HG03108 (cell line): ENCODE results near the gene ZMYND11.

Experiments used
- ATAC-seq: cut with Tn5 transposase; IDR thresholded peaks from one replicate; pipeline ENCODE4 v1.9.1; 2021; ENCODE audit warnings: moderate library complexity; ENCODE audit not compliant: unreplicated experiment

The ZMYND11 gene

DNA sequence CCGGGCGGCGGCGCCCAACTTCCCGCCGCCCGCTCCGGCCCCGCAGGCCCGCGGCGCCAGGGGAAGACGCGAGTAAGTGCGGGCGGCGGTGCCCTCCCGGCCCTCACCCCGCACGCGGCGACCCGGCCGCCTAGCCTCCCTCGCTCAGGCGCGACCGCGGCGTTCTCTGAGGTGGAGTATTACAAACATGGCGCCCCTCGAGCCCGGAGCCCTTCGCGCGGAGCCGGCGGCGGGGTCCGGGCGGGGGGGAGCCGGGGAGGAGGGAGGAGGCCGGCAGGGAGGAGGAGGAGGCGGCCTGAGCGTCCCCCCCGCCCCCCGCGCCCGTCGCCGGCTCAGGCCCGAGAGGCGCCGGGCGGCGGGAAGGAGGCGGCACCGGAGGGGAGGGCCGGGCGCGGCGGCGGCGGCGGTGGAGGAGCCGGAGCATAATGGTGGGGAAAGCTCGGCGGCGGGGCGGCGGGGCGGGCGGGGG lies at the start of gene ZMYND11:
Gene ZMYND11 (plus strand): TSS at position 324 of the 469 bp plus-strand sequence. CDS start 44,558 bp downstream, outside the sequence.
- peak; percentile 25 for ATAC-seq

DNA sequence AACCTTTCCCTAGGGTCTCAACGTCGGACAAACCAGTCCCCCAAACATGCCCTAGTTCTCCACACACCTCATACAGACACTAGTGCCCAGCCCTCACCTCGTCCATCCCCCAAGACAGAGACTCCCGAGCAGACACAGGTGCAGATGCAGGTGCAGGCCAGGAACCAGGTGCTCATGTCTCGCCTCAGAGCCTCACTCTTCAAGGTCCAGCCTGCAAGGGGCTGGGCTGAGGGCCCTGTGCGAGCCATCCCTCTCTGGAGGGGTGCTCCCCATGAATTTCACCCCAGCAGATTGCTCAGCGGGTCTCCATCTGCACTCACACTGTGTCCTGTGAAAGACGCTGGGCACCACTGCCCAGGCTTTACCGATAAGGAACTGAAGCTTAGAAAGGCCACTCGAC lies 49.2 kb upstream of the ZMYND11 start:
- no peak for ATAC-seq

- ATAC-seq = no peak
Observed at GRCh38 chr10:87177-88080, 47.8 kb upstream of the ZMYND11 start.

DNA sequence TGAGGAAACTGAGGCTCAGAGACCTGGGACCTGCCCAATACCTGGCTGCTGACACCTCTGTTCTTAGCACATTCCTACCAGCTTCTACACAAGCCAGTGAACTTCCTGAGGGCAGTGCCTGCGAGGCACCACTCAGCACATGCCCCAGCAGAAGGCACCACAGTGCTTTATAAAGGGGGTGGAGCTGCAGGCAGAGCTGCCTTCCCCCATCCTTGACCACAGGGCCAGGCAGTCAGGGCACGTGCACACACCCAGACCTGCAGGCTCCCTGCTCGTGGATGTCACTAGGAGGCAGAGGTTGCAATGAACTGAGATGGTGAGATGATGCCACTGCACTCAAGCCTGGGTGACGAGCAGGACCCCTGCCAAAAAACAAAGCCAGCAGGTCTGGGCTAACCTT lies 47.0 kb upstream of the ZMYND11 start:
- no peak for ATAC-seq

DNA sequence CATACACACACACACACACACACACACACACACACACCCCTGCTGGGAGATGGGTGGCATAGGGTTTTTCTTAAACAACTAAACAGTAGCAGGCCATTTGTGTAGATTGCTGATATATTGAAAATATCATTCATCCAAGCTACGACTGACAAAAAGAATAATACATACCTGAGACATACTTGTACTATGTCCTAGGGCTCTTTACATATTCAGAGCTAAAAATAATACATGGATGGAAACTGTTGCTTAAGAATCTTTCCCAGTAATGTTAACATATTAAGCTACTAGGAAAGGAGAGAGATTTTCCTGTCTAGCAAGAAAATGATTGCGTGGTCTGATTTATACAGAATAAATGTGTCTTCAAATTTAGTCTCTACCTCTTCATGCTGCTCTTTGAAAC lies 46.0 kb upstream of the ZMYND11 start:
- ATAC-seq = no peak

GRCh38 chr10:90161-90560 lies 45.1 kb upstream of the ZMYND11 start:
- ATAC-seq = no peak

DNA sequence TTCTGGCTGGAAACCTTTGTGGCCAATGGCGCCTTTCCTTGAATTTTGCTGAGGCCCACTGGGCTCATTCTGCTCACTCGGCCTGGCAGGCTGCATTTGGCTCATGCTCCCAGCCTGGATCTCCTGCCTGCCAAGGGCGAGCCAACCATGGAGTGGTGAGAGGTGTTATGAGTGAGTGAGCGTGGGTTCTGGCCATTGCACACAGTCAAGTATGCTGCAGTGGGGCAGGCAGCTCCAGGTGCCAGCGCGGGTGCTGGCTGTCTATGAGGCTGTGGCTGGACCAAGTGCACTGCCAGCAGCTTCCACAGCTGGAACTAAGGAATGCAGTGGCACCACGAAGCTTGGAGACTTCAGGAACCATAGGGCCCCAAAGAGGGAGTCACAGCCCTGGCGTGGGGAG lies 43.9 kb upstream of the ZMYND11 start:
- ATAC-seq = no peak

DNA sequence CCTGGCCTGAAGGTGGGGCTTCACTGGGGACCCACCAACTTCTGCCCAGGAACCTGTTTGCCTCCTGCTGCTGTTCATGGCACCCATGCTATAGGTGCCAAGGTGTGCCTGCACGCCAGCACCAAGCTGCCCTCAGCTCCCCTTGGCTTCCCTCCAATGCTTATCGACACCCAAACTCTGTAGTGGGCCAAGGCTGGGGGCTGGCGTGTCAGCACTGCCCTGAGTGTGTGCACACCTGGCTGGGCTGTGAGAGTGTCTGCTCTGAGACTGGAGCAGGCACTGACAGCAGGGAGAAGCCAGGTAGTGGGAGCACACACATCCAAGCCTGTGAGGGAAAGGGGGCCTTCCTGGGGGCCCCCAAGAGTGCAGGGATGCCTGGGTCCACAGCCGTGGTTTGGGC lies 43.1 kb upstream of the ZMYND11 start:
- no peak for ATAC-seq

GRCh38 chr10:92846-93245 lies 42.4 kb upstream of the ZMYND11 start:
- no peak for ATAC-seq

DNA sequence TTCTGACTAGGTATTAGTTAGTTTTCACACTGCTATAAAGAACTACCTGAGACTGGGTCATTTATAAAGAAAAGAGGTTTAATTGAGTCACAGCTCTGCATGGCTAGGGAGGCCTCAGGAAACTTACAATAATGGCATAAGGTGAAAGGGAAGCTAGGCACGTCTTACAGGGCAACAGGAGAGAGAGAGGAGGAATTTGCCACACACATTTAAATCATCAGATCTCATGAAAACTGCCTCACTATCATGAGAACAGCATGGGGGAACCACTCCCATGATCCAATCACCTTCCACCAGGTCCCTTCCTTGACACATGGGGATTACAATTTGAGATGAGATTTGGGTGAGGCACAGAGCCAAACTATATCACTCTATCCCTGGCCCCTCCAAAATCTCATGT lies 40.6 kb upstream of the ZMYND11 start:
- no peak for ATAC-seq

- ATAC-seq = no peak
Observed at GRCh38 chr10:95356-96115, 39.7 kb upstream of the ZMYND11 start.

DNA sequence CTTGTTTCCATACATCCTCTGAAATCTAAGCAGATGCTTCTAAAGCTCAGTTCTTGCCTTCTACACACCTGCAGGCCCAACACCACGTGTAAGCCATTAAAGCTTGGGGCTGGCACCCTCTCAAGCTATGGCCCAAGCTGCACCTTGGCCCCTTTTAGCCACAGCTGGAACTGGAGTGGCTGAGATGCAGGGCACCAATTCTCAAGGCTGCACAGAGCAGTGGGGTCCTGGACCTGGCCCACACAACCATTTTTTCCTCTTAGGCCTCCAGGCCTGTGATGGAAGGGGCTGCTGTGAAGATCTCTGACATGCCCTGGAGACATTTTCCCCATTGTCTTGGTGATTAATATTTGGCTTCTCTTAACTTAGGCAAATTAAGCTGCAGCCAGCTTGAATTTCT lies 38.8 kb upstream of the ZMYND11 start:
- no peak for ATAC-seq

DNA sequence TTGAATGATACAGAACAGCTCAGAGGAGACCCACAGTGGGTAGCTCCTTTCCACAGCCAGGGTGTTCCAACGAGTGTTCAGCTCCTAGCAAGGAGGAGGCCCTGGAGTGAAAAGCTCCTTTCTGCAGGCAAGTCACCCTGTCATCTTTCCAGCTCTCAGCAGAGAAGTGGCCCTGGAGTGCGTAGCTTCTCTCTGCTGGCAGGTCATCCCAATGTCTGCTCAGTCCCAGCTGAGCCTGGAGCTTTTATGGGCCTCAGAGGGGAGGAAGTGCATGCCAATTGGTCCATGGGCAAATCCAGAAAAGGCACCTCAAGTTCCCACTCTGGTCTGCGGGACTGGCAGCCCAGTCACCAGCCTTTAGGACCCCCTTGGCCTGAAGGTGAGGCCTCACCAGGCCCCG lies 30.8 kb upstream of the ZMYND11 start:
- no peak for ATAC-seq

- ATAC-seq = no peak
Observed at GRCh38 chr10:104862-105565, 30.2 kb upstream of the ZMYND11 start.

GRCh38 chr10:105806-106205 lies 29.4 kb upstream of the ZMYND11 start:
- ATAC-seq = no peak

GRCh38 chr10:106740-107139 lies 28.5 kb upstream of the ZMYND11 start:
- no peak for ATAC-seq

DNA sequence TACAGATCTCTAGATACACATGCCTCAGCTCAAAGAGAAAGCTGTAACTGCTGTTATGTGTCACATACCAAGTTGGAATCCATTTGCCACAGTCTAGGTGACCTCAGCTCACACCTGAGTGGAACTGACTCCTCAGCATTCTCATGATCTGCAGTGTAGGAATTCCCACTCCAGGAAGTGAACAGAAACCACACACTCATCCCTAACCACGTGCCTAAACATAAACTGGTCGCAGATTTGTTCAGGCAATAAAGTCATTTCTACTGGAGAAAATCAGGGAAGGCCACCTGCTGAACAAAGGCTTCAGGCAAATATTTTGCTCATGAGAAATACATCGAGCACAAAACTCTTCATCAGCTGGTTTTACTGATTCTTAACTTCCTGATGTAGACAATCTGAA lies 23.0 kb upstream of the ZMYND11 start:
- no peak for ATAC-seq

- no peak for ATAC-seq
Observed at GRCh38 chr10:124874-125273, 10.4 kb upstream of the ZMYND11 start.

GRCh38 chr10:127612-128432 lies 7.4 kb upstream of the ZMYND11 start:
- peak; percentile 89 for ATAC-seq

- ATAC-seq = no peak
Observed at GRCh38 chr10:129810-130209, 5.4 kb upstream of the ZMYND11 start.
